GM12875 (cell line): Measurements from ENCODE around the gene FCRLA.

Experiments used
- H3K4me3 ChIP-seq: one replicate; pipeline ENCODE4 v1.5.1; 2011; ENCODE audit warnings: low read depth, low read length, control low read depth
- TF ChIP-seq, protein P1 (sequence below): IDR thresholded peaks from 2 replicates; pipeline ENCODE4 v1.5.1; 2011; ENCODE audit warnings: low read depth, mild to moderate bottlenecking, control low read depth, inconsistent platforms, low read length, moderate library complexity, borderline replicate concordance; ENCODE audit not compliant: insufficient read depth

The FCRLA gene

DNA sequence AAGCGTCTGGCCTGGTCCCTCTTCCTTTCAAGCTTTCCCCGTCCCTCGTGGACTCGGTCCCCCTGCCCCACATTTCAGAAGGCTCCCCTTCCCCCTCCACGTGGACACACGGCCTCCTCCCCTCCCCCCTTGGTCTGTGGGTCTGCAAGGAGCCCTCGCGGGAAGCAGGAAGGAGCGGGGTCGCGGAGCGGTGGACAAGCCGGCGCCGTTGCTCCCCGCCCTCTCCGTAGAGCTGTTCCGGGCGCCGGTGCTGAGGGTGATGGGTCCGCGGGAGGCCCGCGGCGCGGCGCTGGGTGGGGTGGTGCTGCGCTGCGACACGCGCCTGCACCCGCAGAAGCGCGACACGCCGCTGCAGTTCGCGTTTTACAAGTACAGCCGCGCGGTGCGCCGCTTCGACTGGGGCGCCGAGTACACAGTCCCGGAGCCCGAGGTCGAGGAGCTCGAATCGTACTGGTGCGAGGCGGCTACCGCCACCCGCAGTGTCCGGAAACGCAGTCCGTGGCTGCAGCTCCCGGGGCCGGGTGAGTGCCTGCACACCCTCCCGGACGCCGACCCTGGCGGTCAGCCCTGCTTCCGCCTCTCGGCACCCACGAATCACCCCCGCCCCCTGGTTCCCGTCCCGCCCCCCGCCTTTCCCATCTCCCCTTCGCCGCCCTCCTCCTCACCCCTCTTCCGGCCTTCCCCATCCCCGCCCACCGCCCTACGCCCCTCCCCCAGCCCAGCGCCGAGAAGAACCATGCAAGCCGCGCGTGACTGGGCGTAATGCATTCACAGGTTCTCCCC lies 19.6 kb downstream of the FCRLA start:
- H3K4me3 ChIP-seq = peak overlapping the region; percentile 96
- TF ChIP-seq, protein P1, sequence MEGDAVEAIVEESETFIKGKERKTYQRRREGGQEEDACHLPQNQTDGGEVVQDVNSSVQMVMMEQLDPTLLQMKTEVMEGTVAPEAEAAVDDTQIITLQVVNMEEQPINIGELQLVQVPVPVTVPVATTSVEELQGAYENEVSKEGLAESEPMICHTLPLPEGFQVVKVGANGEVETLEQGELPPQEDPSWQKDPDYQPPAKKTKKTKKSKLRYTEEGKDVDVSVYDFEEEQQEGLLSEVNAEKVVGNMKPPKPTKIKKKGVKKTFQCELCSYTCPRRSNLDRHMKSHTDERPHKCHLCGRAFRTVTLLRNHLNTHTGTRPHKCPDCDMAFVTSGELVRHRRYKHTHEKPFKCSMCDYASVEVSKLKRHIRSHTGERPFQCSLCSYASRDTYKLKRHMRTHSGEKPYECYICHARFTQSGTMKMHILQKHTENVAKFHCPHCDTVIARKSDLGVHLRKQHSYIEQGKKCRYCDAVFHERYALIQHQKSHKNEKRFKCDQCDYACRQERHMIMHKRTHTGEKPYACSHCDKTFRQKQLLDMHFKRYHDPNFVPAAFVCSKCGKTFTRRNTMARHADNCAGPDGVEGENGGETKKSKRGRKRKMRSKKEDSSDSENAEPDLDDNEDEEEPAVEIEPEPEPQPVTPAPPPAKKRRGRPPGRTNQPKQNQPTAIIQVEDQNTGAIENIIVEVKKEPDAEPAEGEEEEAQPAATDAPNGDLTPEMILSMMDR = no peak; the same call in 1 of the 2 replicates

GRCh38 chr1:161727256-161727924 lies 20.4 kb downstream of the FCRLA start:
- H3K4me3 ChIP-seq = peak overlapping the region; percentile 96
- TF ChIP-seq, protein P1 = no peak

- no peak overlapping the region for H3K4me3 ChIP-seq
Measured at GRCh38 chr1:161728376-161729226, 21.6 kb downstream of the FCRLA start.

GRCh38 chr1:161730050-161730564 lies 23.1 kb downstream of the FCRLA start:
- TF ChIP-seq, protein P1 = no peak
- no peak overlapping the region for H3K4me3 ChIP-seq

More at GRCh38 chr1:161728376-161729226, 21.6 kb downstream of the FCRLA start:
- TF ChIP-seq, protein P1 = no peak

DNA sequence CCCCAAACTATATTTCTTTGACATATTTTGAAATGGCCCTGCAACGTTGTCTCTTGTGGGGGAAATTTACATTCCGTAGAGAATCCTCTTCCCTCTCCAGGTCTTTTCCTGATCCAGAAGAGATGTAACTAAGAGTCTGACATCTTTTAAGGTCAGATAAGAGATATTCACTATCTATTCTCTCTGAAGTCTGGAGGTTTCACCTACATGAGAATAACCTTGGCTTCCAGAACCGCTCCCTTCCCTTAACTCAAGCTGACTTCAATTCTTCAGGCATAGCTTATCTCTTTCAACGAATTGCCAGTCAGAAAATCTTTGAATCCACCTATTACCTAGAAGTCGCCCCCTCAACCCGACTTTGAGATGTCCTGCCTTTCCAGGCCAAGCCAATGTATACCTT lies 24.2 kb downstream of the FCRLA start:
- H3K4me3 ChIP-seq = no peak overlapping the region
- TF ChIP-seq, protein P1 = no peak

- TF ChIP-seq, protein P1 = no peak
- H3K4me3 ChIP-seq = no peak overlapping the region
Measured at GRCh38 chr1:161731981-161732718, 25.1 kb downstream of the FCRLA start.
